Epidermal melanocyte (primary cell): ENCODE data around the gene ZNF219.

Experiments used
- DNase-seq: peaks from one replicate; pipeline ENCODE4 v3.0.0; 2011; ENCODE audit warnings: low spot score; ENCODE audit not compliant: insufficient read length

ZNF219 gene

GRCh38 chr14:21069388-21070082 lies 28.9 kb downstream of the ZNF219 start:
- peak; percentile 78 for DNase-seq

DNA sequence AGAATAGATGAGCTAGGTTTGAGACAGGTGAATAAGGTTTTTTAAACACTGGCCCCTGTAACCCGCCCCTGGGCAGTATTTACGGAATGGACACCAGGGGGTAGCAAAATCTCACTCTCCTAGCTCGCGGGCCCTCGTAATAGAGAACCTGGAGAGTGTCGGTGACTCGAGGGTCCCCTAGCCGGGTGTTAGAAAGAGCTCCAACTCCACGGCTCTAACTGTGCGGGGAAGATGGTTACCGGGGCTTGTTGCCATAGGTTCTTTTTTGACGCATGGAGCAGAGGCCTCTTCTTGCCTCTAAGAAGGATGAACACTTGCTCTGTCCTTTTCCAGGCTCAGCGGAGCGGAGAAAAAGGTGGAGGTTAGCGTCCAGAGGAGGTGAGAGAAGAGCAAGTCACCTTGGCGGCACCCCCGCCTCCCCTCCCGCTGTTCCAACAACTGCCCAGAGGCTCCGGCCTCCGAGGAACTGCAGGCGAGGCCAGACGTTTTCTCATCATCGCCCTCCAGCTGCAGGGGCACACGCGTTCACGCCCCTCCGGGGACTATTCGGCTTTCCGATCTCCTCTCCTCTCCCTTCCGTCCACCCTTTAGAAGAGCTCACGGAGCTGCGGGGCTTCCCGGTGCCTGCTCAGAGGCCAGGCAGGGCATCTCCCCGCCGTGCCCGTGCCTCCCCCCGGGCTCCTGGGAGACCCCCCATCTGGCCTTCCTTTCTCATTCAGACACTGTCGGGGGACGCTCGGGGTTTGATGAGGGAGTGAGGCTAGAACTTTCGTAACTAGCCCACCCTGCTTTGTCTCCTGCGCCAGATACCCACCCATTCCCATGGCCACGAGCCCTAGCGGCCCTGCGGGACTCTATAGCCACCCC lies 29.7 kb downstream of the ZNF219 start:
- DNase-seq = no peak

GRCh38 chr14:21066882-21067502 lies 31.5 kb downstream of the ZNF219 start:
- no peak for DNase-seq

- no peak for DNase-seq
Observed at GRCh38 chr14:21063479-21063878, 35.0 kb downstream of the ZNF219 start.

- no peak for DNase-seq
Observed at GRCh38 chr14:21061347-21061668, 37.1 kb downstream of the ZNF219 start.

DNA sequence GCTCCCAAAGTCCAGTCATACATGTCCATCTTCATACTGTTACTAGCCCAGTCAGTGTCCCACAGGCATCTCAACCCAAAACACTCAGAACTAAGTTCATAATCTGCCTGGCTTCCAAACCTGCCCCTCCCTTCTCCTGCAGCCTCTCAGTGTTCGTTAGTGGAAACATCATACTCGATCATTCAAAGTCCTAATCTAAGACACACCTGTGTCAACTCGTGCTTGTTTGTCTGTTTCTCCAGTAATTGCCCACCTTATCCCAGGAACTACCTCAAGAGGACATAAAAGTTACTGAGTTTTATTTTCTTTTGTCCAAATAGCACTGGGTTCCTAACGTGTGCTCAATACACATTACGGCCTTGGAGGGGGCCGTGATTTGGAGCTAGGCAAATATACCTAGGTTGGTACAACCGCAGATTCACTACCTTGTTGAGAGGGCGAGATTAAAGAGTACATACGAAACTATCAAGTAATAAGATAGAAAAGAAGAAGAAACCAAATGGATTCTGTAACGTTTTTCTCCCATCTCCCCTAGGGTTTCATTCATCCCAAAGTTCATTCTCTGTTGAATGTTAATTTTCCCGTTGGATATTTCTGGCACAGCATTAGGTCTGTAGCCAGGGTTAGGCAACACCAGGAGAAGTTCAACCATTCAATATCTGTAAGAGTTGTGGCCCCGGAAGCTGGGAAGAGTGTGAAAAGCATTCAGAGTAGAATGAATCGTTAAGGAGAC lies 37.7 kb downstream of the ZNF219 start:
- no peak for DNase-seq

- DNase-seq = peak; percentile 59
Observed at GRCh38 chr14:21059842-21060613, 38.4 kb downstream of the ZNF219 start.

DNA sequence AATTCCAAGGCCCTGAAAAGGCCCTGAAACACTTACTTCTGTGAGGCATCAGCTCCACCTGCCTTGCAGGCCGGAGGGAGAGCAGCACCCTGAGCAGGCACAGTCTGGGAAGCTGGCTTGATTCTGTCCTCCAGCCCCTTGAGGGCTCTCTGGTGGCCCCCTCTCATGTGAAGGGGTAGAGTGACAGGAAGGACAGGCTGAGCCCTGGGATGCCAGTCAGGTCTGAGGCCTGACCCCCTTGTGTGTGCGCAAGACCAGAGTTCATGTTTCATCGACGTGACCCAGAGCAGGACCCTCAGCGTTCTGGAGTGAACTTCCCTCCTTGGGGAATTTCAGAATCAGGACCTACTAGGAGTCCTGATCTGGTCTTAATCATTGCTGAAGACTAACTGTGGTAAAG lies 39.6 kb downstream of the ZNF219 start:
- no peak for DNase-seq

GRCh38 chr14:21057803-21058675 lies 40.4 kb downstream of the ZNF219 start, which contains the start of gene RNASE8:
Gene RNASE8, plus strand, starts transcription at chr14:21057822. Its CDS starts 71 bp downstream, at chr14:21057893.
- no peak for DNase-seq

- no peak for DNase-seq
Observed at GRCh38 chr14:21056520-21057163, 41.8 kb downstream of the ZNF219 start.

- no peak for DNase-seq
Observed at GRCh38 chr14:21055432-21056117, 42.9 kb downstream of the ZNF219 start.

- DNase-seq = no peak
Observed at GRCh38 chr14:21054768-21055145, 43.7 kb downstream of the ZNF219 start.

DNA sequence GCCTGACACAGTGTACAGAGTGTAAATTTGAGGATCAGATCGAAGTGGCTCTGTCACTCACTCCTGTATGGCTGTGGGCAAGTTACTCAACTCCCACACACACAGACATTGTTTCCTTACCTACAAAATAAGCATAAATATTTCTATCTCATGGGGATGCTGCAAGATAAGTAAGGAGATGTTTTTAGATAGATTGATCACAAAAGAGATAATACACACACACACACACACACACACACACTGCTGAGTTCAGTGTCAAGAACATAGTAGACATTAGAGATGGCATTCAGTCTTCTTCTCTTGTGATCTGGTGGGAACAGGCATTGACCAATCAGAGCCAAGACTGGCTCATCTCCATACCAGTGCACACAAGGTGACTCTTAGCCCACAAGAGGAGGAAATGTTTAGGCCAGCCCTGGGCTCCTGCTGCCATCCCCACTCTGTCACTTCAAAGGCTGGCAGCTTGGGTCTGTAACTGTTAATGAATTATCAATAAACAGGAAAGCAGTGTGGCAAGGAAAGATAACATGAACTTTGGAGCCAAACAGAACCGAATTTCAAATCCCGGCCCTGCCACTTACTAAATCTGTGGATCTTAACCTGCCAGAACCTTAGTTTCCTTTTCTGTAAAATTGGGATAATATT lies 44.2 kb downstream of the ZNF219 start:
- no peak for DNase-seq

GRCh38 chr14:21053184-21054122 lies 45.0 kb downstream of the ZNF219 start:
- DNase-seq = no peak

DNA sequence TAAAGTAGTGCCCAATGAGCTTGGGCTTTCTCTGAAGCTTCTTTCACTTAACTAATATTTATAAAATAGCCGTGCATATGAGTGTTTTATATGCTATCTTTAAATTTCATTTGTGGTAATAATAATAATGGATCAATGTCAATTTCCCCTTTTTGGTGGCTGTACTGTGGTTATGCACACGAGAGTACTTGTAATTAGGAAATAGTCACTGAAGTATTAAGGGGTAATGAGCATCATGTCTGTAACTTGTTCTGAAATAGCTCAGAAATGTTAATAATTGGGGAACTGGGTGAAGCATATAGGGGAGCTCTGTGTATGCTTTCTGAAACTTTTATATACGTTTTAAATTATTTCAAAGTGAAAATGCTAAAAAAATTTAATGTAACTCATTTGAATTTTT lies 47.9 kb downstream of the ZNF219 start:
- no peak for DNase-seq

DNA sequence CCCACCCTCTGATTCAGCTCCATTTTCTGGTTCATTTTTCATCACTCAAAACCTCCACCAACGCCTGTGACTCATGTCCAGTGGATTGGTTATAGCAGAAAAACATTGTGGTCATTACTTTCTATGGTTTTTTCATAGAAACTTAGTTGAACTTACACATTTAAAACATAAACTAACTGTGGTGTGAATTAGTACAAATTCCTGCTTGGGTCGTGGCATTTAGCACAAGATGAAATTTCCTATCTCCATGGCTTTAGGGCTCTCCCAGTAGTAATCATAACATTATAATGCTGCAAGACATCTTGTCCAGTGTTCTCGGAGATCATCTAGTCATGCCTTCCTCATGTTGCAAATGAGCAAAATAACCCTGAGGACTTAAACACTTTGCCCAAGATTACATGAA lies 49.2 kb downstream of the ZNF219 start:
- no peak for DNase-seq

DNA sequence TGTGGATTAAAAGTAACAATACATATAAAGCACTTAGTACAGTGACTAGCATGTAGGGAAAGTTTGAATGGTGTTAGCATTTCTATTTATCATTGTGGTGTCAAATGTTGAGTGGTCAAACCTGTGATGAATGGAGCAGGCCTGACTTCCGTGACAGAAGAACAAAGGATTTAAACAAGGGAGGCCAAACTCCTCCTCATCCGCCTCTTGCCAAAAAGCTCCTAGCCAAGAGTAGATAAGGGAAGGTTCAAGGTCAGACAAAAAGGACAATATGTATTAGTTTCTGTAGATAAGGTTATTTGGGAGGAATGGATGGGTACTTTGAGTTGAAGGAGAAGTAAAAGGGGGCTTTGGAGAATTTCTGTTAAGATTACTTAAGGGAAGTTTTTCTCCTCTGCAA lies 49.8 kb downstream of the ZNF219 start:
- no peak for DNase-seq
